ENCODE results near the gene CSNK1E. TPM values are rescaled to one million over a fixed set of nuclear protein-coding genes. Genes with fewer than 3 reads are reported as not detected.

Gene CSNK1E
- total RNA-seq, 2 experiments from 2014 or later: 111 to 114 TPM

DNA sequence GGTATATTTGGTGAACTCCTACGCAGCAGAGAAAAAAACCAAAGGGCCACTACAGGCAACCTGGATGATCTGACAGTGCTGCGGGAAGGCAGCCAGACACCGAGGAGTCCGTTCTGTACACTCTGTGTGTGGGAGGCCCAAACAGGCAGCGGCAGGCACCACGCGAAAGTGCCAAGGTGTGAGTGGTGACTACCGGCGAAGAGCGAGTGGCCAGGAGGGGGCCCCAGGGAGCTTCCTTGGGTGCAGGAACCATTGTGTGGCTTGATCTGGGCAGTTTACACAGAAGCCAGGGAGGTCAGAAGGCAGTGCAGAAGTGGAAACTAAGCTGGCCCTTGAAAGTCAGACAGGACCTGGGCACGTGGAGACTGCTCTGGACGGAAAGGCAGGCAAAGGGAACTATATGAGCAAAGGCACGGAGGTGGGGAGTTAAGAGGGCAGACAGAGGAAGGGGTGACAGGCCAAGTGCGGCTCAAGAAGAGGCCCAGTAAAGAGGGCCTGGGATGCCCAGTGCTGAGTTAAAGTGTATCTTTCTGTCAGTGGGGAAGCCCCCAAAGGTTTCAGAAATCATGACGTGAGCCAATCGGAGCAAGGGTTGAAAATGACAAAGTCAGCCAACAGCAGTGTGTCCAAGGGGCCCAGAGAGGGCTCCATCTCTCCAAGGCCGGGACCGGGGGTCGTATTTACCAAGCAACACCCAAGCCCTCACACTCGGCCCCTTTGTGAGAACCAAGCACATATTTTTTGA is 55.0 kb downstream of the CSNK1E start:
- peak; percentile 43 for DNase-seq
- H3K27ac Mint-ChIP-seq: peak overlapping the region; percentile 11
- no peaks in the 10 kb centered on the region for H3K9me3 Mint-ChIP-seq
- no peak overlapping the region for H3K4me3 Mint-ChIP-seq
- peaks cover 1% of the 10 kb centered on the region for H3K36me3 Mint-ChIP-seq
- no peaks in the 10 kb centered on the region for H3K27me3 Mint-ChIP-seq
- peaks cover 24% of the 10 kb centered on the region for H3K4me1 Mint-ChIP-seq

DNA sequence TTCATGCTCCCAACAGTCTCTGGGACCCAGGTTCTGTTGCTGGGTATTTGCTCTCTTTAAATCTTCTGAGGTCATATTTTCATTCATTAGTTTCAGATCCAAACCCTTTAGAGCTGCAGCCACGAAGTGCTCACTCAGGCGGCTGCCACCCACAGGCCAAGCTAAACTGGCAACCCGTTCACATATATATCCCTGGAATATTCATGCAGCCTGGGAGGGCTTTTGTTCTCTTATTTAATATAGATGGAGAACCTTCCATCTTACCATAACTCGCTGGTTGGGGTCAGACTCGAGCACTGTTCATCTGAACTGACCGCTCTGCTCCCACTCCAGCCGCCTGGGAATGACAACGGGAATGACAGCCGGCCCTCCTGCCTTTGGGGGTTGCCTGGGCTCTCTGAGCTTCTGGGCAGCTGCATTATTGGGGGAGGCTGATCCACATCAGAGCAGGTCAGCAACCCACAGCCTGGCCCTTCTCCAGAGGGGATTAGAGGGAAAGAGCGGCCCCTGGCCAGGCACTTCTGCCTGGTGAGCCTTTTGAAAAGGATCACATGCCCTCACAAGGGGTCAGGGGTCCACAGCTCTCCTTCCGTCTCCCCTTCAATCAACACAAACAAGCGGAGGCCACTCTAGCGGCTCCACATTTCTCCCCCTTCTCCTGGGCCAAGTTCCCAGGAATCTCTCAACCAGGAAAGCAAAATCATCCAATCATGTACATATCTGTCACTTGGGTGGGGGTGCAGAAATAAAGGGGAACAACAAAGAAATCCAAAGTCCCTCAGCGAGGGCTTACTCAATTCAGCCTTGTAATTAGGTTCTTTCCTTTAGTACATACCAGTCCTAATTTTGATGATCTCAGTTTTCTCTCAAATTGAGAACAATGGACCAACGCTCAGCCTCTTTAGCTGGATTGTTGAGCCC is 56.2 kb downstream of the CSNK1E start:
- Mint-ChIP-seq H3K27me3 (no peaks in the 10 kb centered on the region), H3K9me3 (no peaks in the 10 kb centered on the region), H3K4me1 (peaks cover 14% of the 10 kb centered on the region), H3K27ac (no peak overlapping the region), H3K36me3 (peaks cover 1% of the 10 kb centered on the region), H3K4me3 (no peak overlapping the region)
- DNase-seq: no peak

DNA sequence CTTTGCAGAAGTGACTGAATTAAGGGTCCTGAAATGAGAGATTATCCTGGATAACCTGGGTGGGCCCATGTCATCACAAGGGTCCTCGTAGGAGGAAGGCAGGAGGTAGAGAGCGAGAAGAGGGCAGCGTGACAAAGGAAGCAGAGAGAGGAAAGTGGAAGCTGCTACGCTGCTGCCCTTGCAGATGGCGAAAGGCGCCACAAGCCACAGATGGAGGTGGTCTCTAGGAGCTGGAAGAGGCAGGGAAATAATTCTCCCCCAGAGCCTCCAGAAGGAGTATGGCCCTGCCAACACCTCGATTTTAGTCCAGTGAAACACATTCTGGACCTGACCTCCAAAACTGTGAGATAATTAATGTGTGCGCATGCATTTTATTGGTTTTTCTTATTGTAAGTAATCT is 57.9 kb downstream of the CSNK1E start:
- Mint-ChIP-seq H3K4me3 (no peak overlapping the region), H3K27ac (no peak overlapping the region), H3K4me1 (peaks cover 11% of the 10 kb centered on the region), H3K27me3 (no peaks in the 10 kb centered on the region), H3K36me3 (peaks cover 1% of the 10 kb centered on the region), H3K9me3 (no peaks in the 10 kb centered on the region)
- no peak for DNase-seq

DNA sequence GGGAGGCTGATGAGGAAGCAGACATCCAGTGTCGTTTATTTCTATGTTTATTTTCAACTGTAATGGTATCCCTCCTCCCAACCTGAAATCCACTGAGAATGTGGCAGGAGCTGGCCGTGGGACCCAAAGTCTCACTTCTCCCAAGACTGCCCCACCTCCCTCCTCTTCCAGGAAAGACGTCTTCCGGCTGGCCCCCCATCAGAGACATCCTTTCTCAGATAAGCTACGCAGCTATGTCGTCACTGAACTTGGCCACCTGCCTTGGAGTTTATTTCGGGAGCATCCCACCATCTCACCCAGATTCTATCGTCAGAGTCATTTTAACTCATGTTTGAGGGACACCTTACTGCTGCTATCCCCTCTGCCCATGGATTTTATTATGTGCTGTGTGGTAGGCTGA is 58.3 kb downstream of the CSNK1E start:
- no peaks in the 10 kb centered on the region for H3K27me3 Mint-ChIP-seq
- no peak overlapping the region for H3K4me3 Mint-ChIP-seq
- no peaks in the 10 kb centered on the region for H3K9me3 Mint-ChIP-seq
- no peak overlapping the region for H3K27ac Mint-ChIP-seq
- H3K36me3 Mint-ChIP-seq: peaks cover 1% of the 10 kb centered on the region
- DNase-seq: no peak
- H3K4me1 Mint-ChIP-seq: peaks cover 11% of the 10 kb centered on the region

DNA sequence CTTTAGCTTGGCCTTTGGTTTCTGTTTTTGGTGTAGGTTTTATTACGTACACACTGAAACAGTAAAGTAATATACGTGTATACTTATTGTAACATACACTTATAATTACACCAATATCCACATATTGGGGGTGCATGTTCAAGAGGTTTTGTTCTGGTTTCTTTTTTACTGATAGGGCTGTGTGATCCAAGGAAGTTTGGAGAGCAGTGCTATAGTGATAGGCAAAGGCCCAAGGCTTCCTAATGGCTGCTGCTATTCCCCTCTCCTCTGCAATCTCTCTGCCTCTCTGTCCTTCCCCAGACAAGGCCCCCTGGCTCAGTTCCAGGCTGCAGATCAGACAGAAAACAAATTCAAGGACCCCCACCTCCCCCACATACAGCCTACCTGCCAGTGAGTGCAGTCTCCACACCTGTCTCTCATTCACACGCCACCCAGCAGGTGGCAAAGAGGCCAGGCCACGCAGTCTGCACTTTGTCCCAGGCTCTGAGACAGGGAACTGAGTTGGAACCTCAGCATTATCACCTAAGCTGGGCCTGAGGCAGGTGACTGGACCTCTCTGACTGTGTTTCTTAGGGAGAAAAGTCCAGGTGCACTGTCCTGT is 59.5 kb downstream of the CSNK1E start:
- H3K4me1 Mint-ChIP-seq: peaks cover 10% of the 10 kb centered on the region
- H3K36me3 Mint-ChIP-seq: no peaks in the 10 kb centered on the region
- no peak for DNase-seq
- H3K27ac Mint-ChIP-seq: no peak overlapping the region
- H3K27me3 Mint-ChIP-seq: no peaks in the 10 kb centered on the region
- H3K4me3 Mint-ChIP-seq: no peak overlapping the region
- no peaks in the 10 kb centered on the region for H3K9me3 Mint-ChIP-seq

DNA sequence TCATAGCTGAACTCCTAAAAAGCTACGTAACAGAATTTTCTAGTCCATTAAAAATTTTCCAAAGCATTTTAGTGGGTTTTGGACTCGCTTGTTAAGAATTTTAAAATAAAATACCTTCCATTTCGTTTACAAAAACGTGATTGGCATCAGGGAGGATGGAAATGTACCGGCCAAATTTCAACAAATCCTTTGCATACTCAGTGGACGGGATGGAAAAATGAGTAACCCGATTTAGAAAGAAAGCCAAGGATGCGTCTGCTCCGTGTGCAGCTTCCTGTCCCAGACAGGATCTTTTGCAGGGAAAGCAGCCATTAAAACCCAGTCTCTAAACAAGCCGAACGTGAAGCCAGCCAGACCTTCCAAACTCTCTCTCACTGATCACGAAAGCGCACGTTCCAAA is 60.1 kb downstream of the CSNK1E start:
- H3K27me3 Mint-ChIP-seq: no peaks in the 10 kb centered on the region
- no peak for DNase-seq
- no peaks in the 10 kb centered on the region for H3K36me3 Mint-ChIP-seq
- no peak overlapping the region for H3K27ac Mint-ChIP-seq
- H3K4me3 Mint-ChIP-seq: no peak overlapping the region
- H3K9me3 Mint-ChIP-seq: no peaks in the 10 kb centered on the region
- peaks cover 6% of the 10 kb centered on the region for H3K4me1 Mint-ChIP-seq

DNA sequence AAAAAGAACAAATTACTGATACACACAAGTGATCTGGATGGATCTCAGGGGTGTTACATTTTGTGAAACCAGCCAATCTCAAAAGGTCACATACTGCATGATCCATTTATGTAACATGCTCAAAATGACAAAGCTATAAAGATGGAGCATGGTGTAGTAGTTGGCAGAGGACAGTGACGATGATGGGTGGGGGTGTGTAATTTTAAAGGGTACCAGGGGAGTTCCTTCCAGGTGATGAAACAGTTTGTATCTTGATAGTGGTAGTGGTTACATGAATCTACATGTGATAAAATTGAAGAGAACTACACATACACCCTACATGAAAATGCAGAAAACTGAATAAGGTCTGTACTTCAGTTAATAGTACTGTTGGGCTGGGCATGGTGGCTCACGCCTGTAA is 61.5 kb downstream of the CSNK1E start:
- H3K27me3 Mint-ChIP-seq: no peaks in the 10 kb centered on the region
- H3K4me3 Mint-ChIP-seq: no peak overlapping the region
- no peak for DNase-seq
- peaks cover 4% of the 10 kb centered on the region for H3K4me1 Mint-ChIP-seq
- H3K36me3 Mint-ChIP-seq: peaks cover 1% of the 10 kb centered on the region
- H3K9me3 Mint-ChIP-seq: no peaks in the 10 kb centered on the region
- no peak overlapping the region for H3K27ac Mint-ChIP-seq

DNA sequence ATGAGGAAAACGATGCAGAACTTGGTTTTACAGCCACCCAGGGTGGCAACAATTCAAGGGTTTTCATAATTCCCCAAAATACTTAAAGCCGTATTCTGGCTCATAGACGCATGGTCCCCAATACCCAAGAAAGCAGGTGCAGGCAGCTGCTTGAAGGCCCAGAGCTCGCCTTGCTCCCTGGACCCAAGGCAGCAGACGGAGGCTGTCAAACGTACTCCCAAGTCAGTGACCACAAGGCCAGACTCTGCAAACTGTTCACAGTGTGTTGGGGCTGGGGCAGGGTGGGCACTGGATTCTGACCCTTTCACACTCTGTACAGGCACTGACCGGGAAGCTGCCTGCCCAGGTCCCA is 65.9 kb downstream of the CSNK1E start:
- Mint-ChIP-seq H3K36me3 (peaks cover 9% of the 10 kb centered on the region), H3K27me3 (no peaks in the 10 kb centered on the region), H3K9me3 (no peaks in the 10 kb centered on the region), H3K4me3 (no peak overlapping the region), H3K27ac (no peak overlapping the region), H3K4me1 (no peaks in the 10 kb centered on the region)
- DNase-seq: no peak

DNA sequence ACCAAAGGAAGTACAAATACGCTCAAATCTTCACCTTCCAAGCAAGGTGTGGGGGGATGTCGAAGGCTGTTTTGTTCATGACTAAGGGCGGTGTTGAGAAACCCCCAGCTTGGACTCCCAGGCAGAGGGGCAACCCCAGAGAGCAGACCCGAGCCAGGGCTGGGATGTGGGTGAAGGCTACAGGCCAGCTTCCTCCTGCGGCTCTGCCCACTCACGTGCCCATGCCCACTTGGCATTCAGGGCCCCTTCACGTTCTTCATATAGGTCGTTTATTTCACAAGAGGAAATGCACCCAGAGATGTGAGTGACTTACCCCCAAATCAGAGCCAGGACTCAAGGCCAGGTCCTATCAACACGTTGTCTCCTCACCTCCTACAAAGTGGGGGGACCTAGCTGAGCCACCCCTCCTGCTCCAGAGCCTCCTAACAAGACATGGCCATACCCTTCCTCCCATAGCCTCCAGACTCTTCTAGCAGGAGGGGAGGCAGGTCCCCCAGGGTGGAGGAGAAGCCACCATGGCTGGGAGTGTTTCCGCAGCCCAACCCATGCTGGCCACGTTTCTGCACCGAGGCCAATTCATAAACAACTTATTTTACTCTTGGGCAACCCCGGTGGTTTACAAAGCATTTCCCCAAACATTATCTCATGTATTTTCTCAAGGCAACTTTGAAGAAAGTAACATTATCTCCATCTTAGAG is 66.4 kb downstream of the CSNK1E start:
- peaks cover 9% of the 10 kb centered on the region for H3K36me3 Mint-ChIP-seq

DNA sequence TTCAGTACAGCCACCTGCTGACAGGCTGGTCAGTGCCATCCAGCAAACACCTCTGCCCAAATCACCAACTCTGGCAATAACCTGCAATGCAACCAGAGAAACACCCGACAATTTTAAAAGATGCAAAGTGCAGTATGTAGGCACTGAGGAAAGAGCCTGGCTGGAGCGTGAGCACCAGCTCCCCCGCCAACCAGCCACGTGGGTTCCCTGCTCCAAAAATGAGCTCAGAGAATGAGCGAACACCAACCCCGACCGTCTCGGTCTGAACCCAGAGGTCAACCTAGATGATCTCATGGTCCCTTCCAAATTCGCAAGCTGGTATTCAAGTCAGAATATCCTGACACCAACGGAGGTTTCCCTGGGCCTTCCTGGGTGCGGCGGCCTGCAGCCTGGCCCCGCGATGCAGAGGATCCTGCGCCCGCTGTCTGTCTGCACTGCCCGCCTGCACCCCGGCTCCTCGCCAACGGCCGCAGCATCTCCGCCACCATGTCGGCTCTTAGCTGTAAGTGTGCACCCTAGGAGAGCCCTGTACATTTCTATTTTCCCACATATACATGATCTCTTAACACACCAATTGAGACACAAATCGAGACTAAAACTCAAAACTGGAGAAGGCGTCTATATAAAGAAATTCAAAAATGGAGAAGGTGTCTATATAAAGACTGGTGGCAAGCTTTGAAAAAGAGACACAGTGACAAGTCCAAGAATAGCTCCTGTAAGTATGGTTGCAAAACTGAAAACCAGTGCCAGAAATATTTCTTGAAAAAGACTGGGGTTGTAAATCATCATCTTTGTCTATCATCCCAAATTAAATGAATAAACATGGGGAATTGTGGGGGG is 67.2 kb downstream of the CSNK1E start:
- no peak for DNase-seq
- H3K9me3 Mint-ChIP-seq: no peaks in the 10 kb centered on the region
- H3K27ac Mint-ChIP-seq: no peak overlapping the region
- no peaks in the 10 kb centered on the region for H3K4me1 Mint-ChIP-seq
- H3K36me3 Mint-ChIP-seq: peaks cover 9% of the 10 kb centered on the region
- H3K27me3 Mint-ChIP-seq: no peaks in the 10 kb centered on the region
- H3K4me3 Mint-ChIP-seq: no peak overlapping the region

More for the DNA sequence above, 66.4 kb downstream of the CSNK1E start:
- no peak for DNase-seq
- Mint-ChIP-seq H3K4me1 (no peaks in the 10 kb centered on the region), H3K27me3 (no peaks in the 10 kb centered on the region), H3K9me3 (no peaks in the 10 kb centered on the region), H3K27ac (no peak overlapping the region), H3K4me3 (no peak overlapping the region)

DNA sequence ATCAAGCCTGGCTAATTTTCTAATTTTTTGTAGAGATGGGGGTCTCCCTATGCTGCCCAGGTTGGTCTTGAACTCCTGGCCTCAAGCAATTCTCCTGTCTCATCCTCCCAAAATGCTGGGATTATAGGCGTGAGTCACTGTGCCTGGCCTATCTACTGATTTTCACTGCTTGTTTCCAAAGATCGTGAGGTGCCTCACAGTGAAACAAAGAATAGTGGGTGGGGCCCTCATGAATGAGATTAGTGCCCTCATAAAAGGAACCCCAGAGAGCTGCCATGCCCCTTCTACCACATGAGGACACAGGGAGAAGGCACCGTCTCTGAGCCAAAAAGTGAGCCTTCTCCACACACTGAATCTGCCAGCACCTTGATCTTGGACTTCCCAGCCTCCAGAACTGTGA is 67.9 kb downstream of the CSNK1E start:
- Mint-ChIP-seq H3K4me3 (no peak overlapping the region), H3K36me3 (peaks cover 9% of the 10 kb centered on the region), H3K27me3 (no peaks in the 10 kb centered on the region), H3K27ac (no peak overlapping the region), H3K4me1 (no peaks in the 10 kb centered on the region), H3K9me3 (no peaks in the 10 kb centered on the region)
- no peak for DNase-seq

DNA sequence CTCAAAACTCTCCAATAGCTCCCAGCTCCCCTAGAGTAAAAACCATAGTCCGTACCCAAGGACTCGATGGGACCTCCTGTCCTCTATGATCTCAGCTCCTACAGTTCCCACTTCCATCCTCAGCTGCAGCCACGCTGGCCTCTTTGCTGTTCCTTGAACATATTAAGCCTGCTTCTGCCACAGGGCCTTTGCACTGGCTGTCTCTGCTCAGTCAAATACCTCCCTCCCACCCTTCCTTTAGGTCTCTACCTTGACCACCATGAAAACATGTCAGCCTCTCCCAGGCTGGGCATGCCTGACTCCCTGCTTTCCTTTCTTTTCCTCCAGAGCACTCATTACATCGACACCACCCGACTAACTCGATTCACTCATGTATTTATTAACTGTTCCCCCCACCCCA is 69.0 kb downstream of the CSNK1E start:
- no peaks in the 10 kb centered on the region for H3K27me3 Mint-ChIP-seq

DNA sequence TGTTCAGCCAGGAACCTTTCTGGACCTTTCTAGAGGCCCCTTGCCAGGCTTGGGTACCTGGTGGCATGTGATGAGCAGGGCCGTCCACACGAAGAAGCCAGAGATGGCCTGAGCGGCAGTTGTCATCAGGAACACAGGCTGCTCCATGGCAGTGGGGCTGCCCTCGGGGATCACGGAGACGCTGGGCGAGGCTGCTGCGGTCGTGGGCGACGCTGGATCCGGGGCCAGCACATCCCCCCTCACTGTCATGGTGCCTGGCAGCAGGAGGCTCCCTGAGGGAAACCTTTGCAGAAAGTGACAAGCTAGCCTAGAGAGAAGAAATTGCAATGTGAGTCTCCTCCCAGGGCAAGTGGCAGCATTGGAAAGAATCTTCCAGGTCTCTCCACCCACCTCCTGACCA is 69.5 kb downstream of the CSNK1E start:
- Mint-ChIP-seq H3K27me3 (no peaks in the 10 kb centered on the region), H3K4me3 (no peak overlapping the region), H3K4me1 (no peaks in the 10 kb centered on the region), H3K36me3 (peaks cover 9% of the 10 kb centered on the region), H3K9me3 (no peaks in the 10 kb centered on the region), H3K27ac (no peak overlapping the region)
- DNase-seq: no peak

More for the DNA sequence above, 69.0 kb downstream of the CSNK1E start:
- peaks cover 9% of the 10 kb centered on the region for H3K36me3 Mint-ChIP-seq
- DNase-seq: no peak
- H3K27ac Mint-ChIP-seq: no peak overlapping the region
- no peaks in the 10 kb centered on the region for H3K9me3 Mint-ChIP-seq
- H3K4me3 Mint-ChIP-seq: no peak overlapping the region
- H3K4me1 Mint-ChIP-seq: no peaks in the 10 kb centered on the region

DNA sequence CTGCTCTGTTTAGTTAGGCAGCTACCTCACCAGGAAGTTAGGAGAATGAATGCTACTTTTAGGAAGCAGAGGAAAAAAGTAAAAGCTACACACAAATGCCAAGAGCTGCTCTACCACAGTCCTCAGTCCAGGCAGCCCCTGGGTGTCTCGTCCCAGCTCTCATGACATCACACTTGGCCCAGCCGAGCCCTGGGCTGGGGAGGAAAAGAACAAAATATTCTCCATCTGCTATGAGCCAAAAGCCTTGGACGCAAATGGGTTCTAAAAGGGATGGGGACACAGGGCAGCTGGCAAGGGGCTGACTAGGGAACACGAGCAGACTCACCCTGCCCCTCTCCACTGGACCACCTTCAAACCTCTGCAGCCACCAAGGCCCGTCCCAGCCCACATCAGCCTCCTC is 70.5 kb downstream of the CSNK1E start:
- Mint-ChIP-seq H3K36me3 (peaks cover 9% of the 10 kb centered on the region), H3K27me3 (no peaks in the 10 kb centered on the region), H3K4me3 (no peak overlapping the region), H3K4me1 (no peaks in the 10 kb centered on the region), H3K9me3 (no peaks in the 10 kb centered on the region), H3K27ac (no peak overlapping the region)
- no peak for DNase-seq

Measured in activated naive CD8-positive, alpha-beta T cell treated with anti-CD3 and anti-CD28 coated beads for 36 hours (primary cell).